HTERT RPE-1 (cell line): Measurements from ENCODE around the gene DCP1A.
"Not testable (repeated sequence)": the region's sequence is repeated elsewhere in the genome, so short reads cannot be mapped to it uniquely, and the experiment has no call there.

ENCODE experiments used
- in situ Hi-C: fragments of 300-500 bp; cut with MboI; formaldehyde crosslinking; loops from 4 replicates; pipeline ENCODE4 v1.14.3; 2020; ENCODE audit warnings: low sequenced_read_pairs

Gene DCP1A

DNA sequence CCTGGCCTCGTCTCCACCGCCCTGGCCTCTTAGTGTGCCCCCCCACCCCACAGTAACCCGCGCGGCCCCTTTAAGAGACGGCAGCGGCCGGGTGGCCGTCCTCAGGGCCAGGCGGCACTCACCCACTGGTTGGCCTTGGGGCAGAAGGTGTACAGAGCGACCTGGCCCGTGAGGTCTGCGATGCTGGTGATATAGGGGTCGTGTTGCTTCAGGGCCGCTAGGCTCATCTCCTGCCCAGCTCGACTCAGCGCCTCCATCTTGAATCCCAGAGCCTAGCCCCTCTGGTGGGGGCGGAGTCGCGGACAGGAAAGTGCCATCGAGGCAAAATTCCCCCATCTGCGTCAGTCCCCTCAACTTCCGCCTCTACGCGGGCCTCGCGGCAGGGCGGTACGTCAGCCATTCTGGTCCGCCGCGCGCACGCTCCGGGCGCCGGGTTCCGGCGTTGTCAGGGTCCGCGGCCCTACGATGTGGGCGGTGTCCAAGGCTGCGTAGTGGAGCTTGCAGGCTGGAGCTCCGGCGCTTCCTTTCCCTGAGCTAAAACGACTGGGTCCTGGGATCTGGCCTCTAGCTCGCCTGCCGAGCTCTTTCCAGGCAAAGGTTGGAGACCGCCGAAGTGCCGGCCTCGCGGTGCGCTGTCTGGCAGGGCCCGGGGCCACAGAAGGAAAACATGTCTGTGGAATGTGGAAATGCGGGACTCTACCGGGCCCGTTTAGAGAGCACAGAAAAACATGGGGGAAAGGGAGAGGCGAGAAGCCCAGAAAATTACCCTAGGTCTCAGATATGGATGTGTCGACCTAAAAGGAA, at the start of gene DCP1A:
TSS of gene DCP1A (minus strand) at position 283 of the 804 bp plus-strand sequence. CDS start at position 257, 26 bp downstream.
- in situ Hi-C loops: no loop called here

DNA sequence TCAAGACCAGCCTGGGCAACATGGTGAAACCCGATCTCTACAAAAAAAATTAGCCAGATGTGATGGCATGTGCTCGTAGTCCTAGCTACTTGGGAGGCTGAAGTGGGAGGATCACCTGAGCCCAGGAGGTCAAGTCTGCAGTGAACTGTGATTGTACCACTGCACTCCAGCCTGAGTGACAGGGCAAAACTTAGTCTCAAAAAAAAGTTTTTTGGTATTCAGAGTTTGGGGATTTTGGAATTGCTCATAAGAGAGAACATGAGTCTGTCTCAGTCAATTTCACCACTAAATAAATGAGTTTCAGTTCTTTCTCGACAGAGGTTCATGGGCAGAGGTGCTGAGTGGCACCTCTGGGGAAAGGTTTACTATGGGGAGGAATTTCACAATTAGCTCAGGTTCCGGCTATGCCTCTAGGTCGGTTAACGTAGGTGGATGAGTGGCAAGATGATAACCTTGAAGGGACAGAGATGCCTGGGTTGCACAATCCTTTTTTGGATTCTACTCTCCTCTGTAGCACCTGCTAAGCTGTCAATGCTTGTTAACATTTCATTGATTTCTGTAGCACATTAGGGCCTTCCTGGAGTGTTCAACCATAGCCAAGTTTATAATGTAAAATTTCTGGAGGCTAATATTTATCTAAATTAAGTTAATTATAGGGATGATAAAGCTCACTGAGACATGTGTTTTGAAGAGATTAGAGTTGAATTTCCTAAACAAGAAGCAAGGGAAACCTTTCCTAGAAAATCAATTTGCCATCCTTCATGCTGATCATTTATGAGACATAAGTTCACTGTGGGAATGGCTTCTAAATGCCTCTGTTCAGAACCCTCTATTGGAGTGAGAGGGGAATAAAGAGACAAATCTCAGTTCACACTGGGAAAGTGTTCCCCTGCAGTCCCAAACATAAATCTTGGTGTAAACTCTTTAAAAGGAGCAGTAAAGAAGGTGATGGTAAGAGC, 37.4 kb upstream of the DCP1A start:
- in situ Hi-C loops: no loop called here

DNA sequence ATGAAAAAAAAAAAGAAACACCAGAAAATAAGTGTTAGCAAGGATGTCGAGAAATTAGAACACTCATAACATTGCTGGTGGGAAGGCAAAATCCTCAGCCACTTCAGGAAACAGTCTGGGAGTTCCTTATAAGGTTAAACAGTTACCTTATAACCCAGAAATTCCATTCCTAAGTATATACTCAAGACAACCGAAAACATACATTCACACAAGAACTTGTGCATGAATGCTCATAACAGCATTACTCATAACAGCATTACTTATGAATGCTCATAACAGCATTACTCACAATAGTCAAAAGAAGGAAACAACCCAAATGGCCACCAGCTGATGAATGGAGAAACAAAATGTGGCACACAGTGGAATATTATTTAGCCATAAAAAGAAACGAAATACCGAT, 34.8 kb upstream of the DCP1A start:
- in situ Hi-C loops: no loop called here

DNA sequence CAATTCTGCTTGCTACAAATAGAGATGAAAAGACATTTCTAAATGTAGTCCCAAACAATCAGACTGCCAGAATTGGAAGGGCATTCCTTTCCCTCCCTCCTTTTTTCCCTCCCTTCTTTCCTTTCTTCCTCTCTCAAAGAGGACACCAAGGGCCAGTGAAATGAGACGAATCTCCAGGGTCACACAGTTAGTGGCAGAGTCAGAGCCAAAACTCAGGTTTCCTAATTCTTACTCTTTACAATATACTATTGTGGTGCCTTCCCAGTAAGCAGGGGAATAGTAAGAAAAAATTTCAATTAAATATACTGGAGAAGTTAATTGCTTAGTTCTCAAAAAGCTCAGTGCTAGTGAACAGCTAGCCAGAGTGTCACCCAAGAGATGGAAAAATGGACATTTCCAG, 33.0 kb upstream of the DCP1A start:
- in situ Hi-C loops: no loop called here

DNA sequence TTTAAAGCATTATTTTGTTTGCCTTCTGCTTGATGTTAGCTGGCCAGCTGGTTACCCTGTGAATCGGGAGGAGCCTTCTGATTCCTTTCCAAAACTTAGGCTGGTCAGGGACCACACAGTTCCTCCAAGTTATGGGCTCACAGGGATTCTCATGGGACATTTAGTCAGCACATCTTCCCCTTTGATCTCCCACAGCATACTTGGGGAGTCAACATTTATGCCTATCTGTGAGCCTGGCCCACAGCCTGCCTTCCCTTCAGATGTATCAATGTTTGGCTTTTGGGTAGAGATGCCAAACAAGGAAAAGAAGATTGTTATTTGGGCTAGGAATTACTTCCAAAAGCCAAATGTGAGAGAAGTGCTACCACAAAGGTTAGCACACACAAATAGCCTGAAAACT, 32.6 kb upstream of the DCP1A start:
- in situ Hi-C loops: no loop called here

DNA sequence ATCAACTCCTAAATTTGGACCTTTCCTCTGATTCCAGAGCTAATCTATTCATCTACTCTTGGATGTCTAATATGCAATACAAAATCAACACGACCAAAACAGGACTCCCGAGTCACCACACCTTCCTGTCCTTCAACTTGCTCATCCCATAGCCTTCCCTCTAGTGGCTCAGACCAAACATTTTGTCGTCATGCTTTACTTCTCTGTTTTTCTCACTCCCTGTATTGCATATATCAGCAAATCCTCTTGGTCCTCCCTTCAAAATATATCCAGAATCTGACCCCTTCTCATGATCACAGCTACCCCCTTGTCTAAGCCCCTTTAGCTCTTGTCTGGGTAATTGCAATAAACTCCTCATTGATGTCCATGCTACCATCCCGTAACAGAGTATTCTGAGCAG, 30.5 kb upstream of the DCP1A start:
- in situ Hi-C loops: no loop called here

DNA sequence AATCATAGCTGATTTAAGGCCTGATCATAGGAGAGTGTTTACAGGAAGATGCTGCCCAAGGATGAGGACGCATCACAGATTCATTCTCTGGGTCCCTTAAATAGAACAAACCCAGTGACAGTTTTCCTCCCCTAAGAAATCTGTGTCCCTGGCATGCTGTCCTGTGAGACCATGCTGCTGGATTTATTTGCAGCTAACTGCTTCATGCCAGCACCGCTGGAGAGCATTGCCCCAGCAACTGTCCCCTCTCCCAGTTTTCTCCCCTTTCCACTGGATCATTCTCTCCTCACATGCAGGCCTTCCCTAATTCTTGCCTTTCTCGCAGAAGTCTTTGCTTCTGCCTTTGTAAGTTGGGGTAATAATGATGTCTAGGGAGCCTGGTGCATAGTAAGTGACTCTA, 29.3 kb upstream of the DCP1A start:
- in situ Hi-C loops: no loop called here

DNA sequence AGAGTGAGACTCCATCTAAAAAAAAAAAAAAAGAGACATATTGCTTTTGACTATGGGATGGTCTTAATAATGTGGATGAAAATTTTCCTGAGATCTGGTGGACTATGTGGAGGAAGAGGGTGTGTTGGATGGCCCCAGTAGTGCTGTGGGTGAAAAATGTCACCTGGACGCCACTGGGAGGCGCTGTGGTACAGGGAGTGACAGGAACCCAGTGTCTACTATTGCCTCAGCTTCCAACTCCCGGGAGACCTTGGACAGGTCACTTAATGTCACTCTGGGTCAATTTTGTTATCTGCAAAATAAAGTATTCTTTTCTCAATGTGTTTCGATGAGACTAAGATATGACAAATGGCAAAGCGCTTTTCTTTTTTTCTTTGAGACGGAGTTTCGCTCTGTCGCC, 27.7 kb upstream of the DCP1A start:
- in situ Hi-C loops: no loop called here

DNA sequence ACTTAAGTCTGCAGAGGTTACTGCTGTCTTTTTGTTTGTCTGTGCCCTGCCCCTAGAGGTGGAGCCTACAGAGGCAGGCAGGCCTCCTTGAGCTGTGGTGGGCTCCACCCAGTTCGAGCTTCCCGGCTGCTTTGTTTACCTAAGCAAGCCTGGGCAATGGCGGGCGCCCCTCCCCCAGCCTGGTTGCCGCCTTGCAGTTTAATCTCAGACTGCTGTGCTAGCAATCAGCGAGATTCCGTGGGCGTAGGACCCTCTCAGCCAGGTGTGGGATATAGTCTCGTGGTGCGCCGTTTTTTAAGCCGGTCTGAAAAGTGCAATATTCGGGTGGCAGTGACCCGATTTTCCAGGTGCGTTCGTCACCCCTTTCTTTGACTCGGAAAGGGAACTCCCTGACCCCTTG, 23.4 kb upstream of the DCP1A start:
- in situ Hi-C loops: not testable (repeated sequence)

DNA sequence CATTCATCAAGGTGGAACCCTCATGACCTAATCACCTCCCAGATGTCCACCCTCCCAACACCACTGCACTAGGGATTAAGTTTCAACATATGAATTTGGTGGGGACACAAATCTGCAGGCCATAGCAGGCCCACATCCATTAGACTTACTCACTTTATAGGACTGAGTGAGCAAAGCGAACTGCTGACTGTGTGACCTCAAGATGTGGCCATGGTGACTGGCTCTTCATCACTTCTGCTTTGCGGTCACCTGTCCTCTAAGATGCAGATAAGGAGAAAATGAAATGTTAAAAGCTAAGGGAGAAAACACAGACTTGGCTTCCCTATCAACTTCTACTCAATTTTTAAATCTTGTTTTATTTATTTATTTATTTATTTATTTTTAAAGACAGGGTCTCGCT, 14.5 kb upstream of the DCP1A start:
- in situ Hi-C loops: no loop called here

DNA sequence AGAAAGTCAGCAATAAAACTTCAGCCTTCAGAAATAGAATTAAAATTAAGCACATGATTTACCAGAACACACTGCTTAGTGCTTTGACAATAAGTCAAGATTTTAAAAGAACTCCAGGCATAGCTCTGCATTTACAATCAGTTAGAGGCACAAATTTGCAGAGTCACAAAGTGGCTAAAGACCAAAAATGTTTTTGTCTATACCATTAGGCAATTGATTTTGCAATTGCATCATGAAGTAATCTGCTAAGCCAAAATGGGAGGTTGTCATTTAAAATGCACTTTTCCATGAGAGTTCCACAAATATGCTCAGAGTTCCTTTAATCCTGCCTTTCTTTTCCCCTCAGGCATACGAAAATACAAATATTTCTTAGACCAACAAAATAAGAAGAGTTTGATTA, 10.1 kb upstream of the DCP1A start:
- in situ Hi-C loops: no loop called here

DNA sequence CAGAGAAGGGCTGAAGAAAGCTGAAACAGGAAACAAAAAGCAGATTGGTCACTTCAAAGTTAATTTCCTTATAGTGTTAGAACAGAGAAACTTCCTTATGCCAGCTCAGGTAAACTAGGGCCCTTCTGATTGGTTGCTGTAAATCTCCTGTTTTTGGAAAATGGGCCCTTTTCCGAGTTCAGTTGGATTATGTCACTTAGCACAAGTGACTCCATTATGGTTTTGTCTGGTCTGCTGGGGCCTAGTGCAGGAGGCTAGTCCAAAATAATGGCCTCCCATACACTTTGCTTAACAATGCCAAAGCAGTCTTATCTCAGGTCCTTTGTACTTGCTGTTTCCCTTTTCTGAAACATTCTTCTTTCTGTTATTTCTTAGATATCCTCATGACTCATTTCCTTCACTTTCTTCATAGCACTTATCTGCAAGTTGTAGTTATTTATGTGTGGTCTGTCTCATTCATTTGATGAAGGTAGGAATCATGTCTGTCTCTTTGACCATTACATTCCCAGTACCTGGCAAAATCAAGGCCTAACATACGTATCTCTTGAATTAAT, 7.7 kb upstream of the DCP1A start:
- in situ Hi-C loops: no loop called here

DNA sequence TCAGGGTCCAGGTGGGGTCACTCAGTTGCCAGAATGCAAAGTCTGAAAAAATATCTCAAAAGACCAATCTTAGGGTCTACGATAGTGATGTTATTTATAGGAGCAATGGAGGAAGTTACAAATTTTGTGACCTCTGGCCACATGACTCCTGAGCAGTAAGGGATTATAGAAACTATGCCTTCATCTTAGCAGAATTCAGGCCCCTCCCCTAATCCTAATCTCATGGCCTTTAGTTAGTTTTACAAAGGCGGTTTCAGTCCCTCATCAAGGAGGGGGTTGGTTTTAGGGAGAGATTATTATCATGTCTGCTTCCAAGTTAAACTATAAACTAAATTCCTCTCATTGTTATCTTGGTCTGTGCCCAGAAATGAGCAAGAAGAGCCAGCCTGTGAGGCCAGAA, 5.9 kb upstream of the DCP1A start:
- in situ Hi-C loops: no loop called here

DNA sequence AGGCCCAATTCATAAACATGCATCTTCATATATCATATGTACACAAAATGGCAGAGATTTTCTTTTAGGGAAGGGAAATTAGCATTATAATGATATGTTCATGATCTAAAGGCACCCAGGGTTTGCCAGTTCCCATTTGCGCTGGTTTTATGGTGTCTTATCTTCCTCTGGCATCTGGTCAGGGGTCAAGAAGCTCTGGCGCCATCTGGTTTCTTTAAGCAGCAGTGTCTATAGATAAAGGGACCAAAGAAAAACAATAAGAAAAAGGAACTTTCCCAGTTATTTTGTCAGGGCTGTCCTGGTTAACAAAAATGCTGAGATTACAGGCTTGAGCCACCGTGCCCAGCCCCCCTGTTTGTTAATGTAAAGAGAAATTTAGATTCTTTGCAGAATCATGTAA, 3.3 kb upstream of the DCP1A start:
- in situ Hi-C loops: no loop called here

DNA sequence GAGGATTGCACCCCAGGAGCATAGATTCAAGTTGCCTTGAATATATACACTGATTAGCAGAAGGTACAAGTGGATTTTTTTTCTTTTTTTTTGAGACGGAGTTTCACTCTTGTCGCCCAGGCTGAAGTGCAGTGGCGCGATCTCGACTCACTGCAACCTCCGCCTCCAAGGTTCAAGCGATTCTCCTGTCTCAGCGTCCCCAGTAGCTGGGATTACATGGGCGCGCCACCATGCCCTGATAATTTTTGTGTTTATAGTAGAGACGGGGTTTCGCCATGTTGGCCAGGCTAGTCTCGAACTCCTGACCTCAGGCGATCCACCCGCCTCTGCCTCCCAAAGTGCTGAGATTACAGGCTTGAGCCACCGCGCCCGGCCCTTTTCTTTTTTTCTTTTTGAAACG, 775 bp upstream of the DCP1A start:
- in situ Hi-C loops: not testable (repeated sequence)

DNA sequence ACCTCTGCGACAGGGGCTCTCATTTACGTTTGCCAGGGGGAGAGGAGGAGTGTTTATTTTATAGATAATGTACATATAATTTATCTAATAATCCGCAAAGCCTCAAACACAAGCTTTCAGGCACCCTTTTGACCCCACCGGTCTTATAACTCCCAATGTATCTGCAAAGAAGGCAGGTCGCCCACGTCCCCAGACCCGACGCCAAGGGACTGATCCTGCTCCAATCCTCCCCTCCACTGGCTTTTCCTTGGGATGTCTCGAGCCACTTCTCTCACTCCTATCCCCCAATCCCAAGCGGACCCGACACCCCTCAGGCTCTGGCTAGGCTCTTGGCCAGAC, 452 bp downstream of the DCP1A start:
- in situ Hi-C loops: no loop called here

DNA sequence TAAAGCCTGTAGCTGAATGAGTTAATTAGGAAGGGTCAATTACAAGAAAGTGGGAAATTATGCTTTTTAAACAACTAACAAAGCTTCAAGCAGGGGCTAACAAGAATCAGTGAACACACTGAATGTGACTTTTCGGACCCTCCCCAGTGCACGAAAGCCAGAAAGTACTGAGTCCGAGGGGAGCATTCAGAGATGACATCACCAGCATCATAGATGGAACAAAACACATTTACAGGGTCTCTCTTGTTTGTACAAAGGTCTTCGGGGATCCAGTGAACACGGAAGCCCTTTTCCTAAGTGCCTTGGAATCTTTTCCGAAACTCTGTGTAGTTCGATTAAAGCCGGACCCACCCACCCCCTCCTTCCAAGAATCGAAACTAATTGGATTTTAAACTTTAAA, 829 bp downstream of the DCP1A start:
- in situ Hi-C loops: no loop called here

DNA sequence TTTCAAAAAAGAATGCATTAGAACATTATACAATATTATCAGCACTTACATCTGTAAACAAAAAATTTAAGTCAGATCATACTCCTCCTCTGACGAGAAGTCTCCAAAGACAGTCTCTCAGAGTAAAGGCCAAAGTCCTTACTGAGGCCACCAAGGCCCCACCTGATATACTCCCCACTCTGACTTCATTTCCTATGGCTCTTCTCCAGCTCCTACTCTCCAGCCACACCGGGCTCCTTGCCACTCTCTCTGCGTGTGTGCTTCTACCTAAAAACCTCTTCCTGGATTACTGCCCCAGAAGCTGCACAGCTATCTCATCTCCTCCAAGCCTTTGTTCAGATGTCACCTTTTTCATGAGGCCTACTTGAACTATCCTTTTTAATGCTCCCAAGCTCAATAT, 5.0 kb downstream of the DCP1A start:
- in situ Hi-C loops: no loop called here

DNA sequence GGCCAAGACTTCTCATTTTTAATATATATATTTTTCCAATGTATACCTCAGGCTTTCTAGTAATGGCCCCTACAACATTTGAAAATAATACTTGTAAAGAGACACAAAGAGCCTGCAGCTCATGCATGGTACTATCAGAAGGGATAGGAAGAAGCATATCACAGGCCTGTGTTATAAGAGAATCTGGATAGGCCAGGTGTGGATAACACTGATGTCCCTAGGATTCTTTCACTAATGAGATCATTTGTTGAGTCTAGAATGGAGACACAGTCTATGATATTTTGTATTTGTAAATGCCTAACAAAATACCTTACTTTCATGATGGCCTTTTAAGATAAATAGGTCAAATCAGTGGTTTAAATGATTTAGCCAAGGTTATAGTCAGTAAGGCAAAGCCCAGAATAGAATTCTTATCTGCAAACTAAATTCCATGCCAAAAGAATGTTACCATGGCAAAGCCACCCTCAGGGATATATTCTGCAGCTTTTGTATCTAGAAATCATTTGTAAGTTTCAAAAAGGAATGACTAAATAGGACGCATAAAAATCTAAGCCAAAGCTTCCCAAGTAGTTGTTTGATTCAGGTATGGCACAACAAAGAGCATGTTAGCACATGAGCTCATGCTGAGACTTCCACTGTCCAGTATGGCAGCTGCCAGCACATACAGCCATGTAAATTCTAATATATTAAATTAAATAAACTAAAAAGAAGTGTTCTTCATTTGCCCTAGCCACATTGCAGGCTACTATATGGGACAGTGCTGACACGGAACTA, 10.0 kb downstream of the DCP1A start:
- in situ Hi-C loops: no loop called here

DNA sequence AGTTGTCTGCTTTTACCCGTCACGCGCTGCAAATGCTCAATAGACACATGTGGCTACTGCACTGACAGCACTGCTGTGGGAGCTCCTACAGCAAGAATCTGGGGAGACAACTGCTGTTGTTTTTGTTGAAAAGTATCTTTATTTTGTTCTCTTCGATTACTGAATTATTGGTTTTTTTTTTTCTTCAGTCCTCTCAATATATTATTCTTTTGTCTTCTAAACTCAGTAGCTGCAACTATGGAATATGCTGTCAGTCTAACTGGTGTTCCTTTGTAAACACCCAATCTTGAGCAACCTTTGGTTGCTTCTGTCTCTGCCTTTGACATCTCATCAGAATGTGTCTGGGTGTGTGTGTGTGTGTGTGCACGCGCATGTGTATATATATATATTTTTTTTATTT, 12.6 kb downstream of the DCP1A start:
- in situ Hi-C loops: no loop called here

DNA sequence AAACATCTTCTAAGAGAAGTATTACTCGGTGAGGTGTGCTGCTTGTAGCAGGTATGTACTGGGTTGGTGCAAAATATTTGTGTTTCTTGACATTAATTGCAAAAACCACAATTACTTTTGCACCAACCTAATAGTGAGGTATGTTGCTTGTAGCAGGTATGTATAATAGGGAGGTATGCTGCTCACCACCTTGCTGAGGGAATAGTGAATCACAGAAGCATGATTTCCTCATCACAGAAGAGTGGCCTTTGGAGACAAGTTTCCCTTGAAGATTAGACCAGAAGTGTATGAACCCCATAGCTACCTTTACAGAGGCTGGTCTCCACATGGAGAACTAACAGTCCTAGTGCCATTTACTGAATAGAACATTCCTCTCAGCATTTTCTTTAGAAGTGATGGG, 15.5 kb downstream of the DCP1A start:
- in situ Hi-C loops: no loop called here
